AG04450 (cell line): ENCODE data around the gene CRIM1. TPM values are rescaled to one million over a fixed set of nuclear protein-coding genes. Genes with fewer than 3 reads are reported as not detected.
"Not testable (repeated sequence)": the region's sequence is repeated elsewhere in the genome, so short reads cannot be mapped to it uniquely, and the experiment has no call there.

Experiments
- CTCF ChIA-PET: fragments of 300-600, 350-600 bp; formaldehyde crosslinking; extraction: SDS; loops from one replicate; lab custom pipeline; 2022; ENCODE audit warnings: antibody characterized with exemption, inconsistent platforms; lab: Charles Lee
- POLR2A ChIA-PET: fragments of 350-600 bp; formaldehyde crosslinking; extraction: SDS; loops from one replicate; lab custom pipeline; 2021; ENCODE audit warnings: antibody characterized with exemption, inconsistent platforms; lab: Yijun Ruan, JAX
- DNase-seq: peaks from one replicate; pipeline ENCODE4 v3.0.0-alpha.2; 2011; ENCODE audit warnings: low read depth, low spot score
- H3K27ac ChIP-seq: one replicate; pipeline ENCODE4 v1.5.1; 2012; ENCODE audit warnings: low read depth, low read length, control low read depth
- H3K27me3 ChIP-seq: one replicate; pipeline ENCODE4 v1.6.0; 2012; ENCODE audit warnings: low read length; ENCODE audit not compliant: control insufficient read depth, insufficient read depth
- H3K4me3 ChIP-seq: 2 replicates; pipeline ENCODE4 v1.5.1; 2011; ENCODE audit warnings: mild to moderate bottlenecking, low read depth, low read length, control low read depth
- H3K9me3 ChIP-seq: 2 replicates; pipeline ENCODE4 v1.5.1; 2012; ENCODE audit warnings: low read length; ENCODE audit not compliant: control insufficient read depth, insufficient read depth
- polyA minus RNA-seq: library from RNA; depleted of rRNA, polyadenylated mRNA; stranded (reverse); fragments of >200 nt; gene quantifications from 2 replicates; pipeline ENCODE4 v1.2.3, GENCODE V29; 2011; rRNA and poly(A)+ RNA removed
- polyA plus RNA-seq: library from polyadenylated mRNA; depleted of rRNA; stranded (reverse); fragments of >200 nt; gene quantifications from 2 replicates; pipeline ENCODE4 v1.2.3, GENCODE V29; 2011; rRNA removed
- TF ChIP-seq, protein P1 (sequence below): IDR thresholded peaks from 2 replicates; pipeline ENCODE4 v1.5.1; 2011; ENCODE audit warnings: low read depth, low read length, control low read depth, inconsistent platforms

Gene CRIM1, protein sequence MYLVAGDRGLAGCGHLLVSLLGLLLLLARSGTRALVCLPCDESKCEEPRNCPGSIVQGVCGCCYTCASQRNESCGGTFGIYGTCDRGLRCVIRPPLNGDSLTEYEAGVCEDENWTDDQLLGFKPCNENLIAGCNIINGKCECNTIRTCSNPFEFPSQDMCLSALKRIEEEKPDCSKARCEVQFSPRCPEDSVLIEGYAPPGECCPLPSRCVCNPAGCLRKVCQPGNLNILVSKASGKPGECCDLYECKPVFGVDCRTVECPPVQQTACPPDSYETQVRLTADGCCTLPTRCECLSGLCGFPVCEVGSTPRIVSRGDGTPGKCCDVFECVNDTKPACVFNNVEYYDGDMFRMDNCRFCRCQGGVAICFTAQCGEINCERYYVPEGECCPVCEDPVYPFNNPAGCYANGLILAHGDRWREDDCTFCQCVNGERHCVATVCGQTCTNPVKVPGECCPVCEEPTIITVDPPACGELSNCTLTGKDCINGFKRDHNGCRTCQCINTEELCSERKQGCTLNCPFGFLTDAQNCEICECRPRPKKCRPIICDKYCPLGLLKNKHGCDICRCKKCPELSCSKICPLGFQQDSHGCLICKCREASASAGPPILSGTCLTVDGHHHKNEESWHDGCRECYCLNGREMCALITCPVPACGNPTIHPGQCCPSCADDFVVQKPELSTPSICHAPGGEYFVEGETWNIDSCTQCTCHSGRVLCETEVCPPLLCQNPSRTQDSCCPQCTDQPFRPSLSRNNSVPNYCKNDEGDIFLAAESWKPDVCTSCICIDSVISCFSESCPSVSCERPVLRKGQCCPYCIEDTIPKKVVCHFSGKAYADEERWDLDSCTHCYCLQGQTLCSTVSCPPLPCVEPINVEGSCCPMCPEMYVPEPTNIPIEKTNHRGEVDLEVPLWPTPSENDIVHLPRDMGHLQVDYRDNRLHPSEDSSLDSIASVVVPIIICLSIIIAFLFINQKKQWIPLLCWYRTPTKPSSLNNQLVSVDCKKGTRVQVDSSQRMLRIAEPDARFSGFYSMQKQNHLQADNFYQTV
- polyA plus RNA-seq, result 142 and 168 TPM in 2 replicates
- 532 and 827 TPM in 2 replicates for polyA minus RNA-seq

DNA sequence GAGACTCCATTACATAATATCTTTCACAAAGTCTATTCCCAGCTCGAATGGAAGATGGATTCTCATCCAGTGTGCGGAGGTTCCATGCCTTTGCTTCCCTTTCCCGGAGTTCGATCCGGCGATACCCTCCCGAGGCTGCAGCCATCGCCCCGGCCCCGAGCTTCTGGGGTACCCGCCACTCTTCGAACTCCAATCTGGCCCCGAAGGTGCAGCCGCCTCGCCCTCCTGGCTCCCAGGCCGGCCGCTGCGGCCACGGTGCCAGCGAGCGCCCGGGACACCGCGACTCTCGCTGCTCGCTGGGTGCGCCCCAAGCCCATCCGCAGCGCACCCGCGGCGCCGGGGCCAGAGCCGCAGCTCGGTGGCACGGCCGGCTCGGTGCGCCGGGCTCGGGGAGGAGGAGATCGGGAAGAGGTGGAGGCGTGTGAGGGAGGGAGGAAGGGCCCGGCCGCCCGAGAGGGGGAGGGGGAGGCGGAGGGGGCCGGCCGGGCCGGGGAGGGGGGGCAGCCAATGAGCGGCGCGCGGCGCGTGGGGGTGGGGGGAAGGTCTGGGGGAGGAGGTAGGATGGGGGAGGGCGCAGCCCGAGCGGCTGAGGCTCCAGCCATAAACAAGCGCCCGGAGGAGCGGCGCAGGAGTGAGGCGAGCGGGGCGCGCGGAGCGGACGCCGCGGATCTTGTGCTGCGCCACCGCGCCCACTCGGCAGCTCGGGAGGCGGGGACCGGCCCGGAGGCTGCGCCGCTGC, at the start of gene CRIM1:
CRIM1 (plus strand) TSS at position 628 of the 739 bp plus-strand sequence. CDS start 515 bp downstream, outside the sequence.
- TF ChIP-seq, protein P1, sequence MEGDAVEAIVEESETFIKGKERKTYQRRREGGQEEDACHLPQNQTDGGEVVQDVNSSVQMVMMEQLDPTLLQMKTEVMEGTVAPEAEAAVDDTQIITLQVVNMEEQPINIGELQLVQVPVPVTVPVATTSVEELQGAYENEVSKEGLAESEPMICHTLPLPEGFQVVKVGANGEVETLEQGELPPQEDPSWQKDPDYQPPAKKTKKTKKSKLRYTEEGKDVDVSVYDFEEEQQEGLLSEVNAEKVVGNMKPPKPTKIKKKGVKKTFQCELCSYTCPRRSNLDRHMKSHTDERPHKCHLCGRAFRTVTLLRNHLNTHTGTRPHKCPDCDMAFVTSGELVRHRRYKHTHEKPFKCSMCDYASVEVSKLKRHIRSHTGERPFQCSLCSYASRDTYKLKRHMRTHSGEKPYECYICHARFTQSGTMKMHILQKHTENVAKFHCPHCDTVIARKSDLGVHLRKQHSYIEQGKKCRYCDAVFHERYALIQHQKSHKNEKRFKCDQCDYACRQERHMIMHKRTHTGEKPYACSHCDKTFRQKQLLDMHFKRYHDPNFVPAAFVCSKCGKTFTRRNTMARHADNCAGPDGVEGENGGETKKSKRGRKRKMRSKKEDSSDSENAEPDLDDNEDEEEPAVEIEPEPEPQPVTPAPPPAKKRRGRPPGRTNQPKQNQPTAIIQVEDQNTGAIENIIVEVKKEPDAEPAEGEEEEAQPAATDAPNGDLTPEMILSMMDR, result no peak
- H3K27ac ChIP-seq, result peak within 1 kb of the TSS; percentile 77
- CTCF ChIA-PET, result interaction anchor here (0.6 to 2.6 kb wide), 5 partner anchors 15 to 309 kb away, joined by 3 to 10 read pairs (median 4); no protein-coding TSS in a partner anchor
- peak within 1 kb of the TSS; percentile 94 for H3K4me3 ChIP-seq
- DNase-seq, result peak; percentile 78
- no peaks in the 10 kb centered on the region; the same call in 1 of the 2 replicates for H3K9me3 ChIP-seq
- POLR2A ChIA-PET, result interaction anchor here (0.6 to 3.1 kb wide), 18 partner anchors 13 to 570 kb away, joined by 3 to 13 read pairs (median 4); no protein-coding TSS in a partner anchor
- H3K27me3 ChIP-seq, result no peaks in the 10 kb centered on the region

DNA sequence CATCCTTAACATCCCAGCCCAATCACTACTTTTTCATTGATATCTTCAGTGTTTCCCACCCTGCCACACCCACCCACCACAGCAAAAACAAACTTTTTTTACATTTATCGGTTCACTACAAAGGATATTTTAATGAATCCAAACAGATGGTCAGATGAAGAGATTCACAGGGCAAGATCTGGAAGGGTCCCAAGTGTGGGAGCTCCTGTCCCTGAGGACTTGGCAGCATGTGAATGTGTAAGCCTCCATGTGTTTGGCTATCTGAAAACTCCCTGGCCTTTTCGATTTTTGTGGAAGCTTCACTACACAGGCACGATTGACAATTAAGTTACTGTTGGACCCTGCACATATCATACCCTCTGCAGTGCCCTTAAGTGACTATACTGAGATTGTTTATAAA, 48.1 kb upstream of the CRIM1 start:
- TF ChIP-seq, protein P1, result no peak
- Histone ChIP-seq H3K9me3 (no peaks in the 10 kb centered on the region), H3K4me3 (no peak overlapping the region), H3K27ac (no peak overlapping the region), H3K27me3 (peaks cover 4% of the 10 kb centered on the region)
- no peak for DNase-seq
- ChIA-PET CTCF (no interaction called here), POLR2A (no interaction called here)

DNA sequence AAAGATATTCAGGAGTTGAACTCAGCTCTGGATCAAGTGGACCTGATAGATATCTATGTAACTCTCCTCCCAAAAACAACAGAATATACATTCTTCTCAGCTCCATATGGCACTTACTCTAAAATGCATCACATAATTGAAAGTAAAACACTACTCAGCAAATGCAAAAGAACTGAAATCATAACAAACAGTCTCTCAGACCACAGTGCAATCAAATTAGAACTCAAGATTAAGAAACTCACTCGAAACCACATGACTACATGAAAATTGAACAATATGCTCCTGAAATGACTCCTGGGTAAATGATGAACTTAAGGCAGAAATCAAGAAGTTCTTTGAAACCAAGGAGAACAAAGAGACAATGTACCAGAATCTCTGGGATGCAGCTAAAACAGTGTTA, 45.1 kb upstream of the CRIM1 start:
- H3K4me3 ChIP-seq, DNase-seq, POLR2A ChIA-PET, H3K27ac ChIP-seq, H3K27me3 ChIP-seq, H3K9me3 ChIP-seq: not testable (repeated sequence)
- CTCF ChIA-PET, result interaction anchor here (2.0 kb wide), 1 partner anchor 475 kb away, joined by 4 read pairs; no protein-coding TSS in a partner anchor

DNA sequence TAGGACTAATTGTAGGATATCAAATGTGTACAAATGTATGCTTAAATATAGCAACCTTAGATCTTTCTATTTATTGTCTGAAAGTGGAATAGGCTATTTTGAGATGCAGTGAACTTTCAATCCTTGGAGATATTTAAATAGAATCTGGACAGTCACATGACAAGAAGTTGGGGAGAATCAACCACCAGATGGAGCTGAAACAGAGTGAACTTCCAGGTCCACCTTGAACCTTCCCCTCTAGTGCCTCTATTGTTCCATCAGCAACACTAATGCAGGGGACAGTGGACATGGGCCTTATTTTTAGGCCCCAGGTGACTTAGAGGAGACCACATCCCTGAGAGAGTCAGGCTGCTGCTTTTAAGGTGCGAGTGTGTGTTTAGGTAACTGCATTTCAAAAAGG, 37.0 kb upstream of the CRIM1 start:
- H3K27ac ChIP-seq, result no peak overlapping the region
- TF ChIP-seq, protein P1, result 0 out of 2 replicates have a peak, but pooled peaks have one; percentile 7
- ChIA-PET POLR2A (no interaction called here), CTCF (interaction anchor here (1.2 kb wide), 1 partner anchor 14 kb away, joined by 3 read pairs; no protein-coding TSS in a partner anchor)
- H3K9me3 ChIP-seq, result 0 out of 2 replicates have a peak, but pooled peaks cover 5% of the 10 kb centered on the region
- peaks cover 5% of the 10 kb centered on the region for H3K27me3 ChIP-seq
- no peak for DNase-seq
- no peak overlapping the region for H3K4me3 ChIP-seq
